Body of pancreas (tissue), 4 donors: ENCODE measurements around the gene BTBD9. TPM values are rescaled to one million over a fixed set of nuclear protein-coding genes. Genes with fewer than 3 reads are reported as not detected.

ENCODE experiments used
- ATAC-seq: fragments of 150-250 bp; one replicate; pipeline ENCODE4 v1.9.1; 2016
- DNase-seq, 4 donors: peaks; one replicate each; pipeline ENCODE4 v3.0.0-alpha.2; 2019
- H3K27ac ChIP-seq, 4 donors: fragments of 200-600 bp; sonication (generic); 1 replicate in 3 of 4; 2 replicates in 1 of 4; pipeline versions ENCODE4 v1.5.1 to v1.6.1; 2016 to 2019; ENCODE audit warnings: mild to moderate bottlenecking in 1 of 4, mixed read lengths in 1 of 4, moderate library complexity in 1 of 4
- H3K27me3 ChIP-seq, 2 donors: fragments of 200-600 bp; sonication (generic); one replicate each; pipeline ENCODE4 v1.6.0; 2016; ENCODE audit warnings: mild to moderate bottlenecking in 1 of 2
- H3K36me3 ChIP-seq, 2 donors: fragments of 200-600 bp; sonication (generic); replicated peaks in 1 of 2; 2 replicates each; pipeline ENCODE4 v1.5.1; 2016; ENCODE audit warnings: low read depth in 2 of 2; ENCODE audit not compliant: insufficient read depth in 1 of 2
- H3K4me1 ChIP-seq: fragments of 200-600 bp; sonication (generic); one replicate; pipeline ENCODE4 v1.6.0; 2016
- H3K4me3 ChIP-seq, 2 donors: fragments of 200-600 bp; sonication (generic); 1 replicate in 1 of 2; 2 replicates in 1 of 2; pipeline ENCODE4 v1.5.1; 2016 to 2019
- H3K9me3 ChIP-seq, 3 donors: fragments of 200-600 bp; sonication (generic); 1 replicate in 2 of 3; 2 replicates in 1 of 3; pipeline ENCODE4 v1.5.1; 2016
- POLR2A ChIP-seq, 3 donors: fragments of 450-650 bp; IDR thresholded peaks; one replicate each; pipeline ENCODE4 v1.6.1; 2016; ENCODE audit warnings: antibody characterized with exemption in 3 of 3, mild to moderate bottlenecking in 2 of 3
- WGBS, 2 donors: methylation state at CpG; one replicate each; pipeline ENCODE4 v1.1.5; 2017; 5-methylcytosine and 5-hydroxymethylcytosine counted together
- intact Hi-C: fragments of 100-400 bp; cut with DNase I; formaldehyde crosslinking; loops from one replicate; pipeline ENCODE4 v1.15.1; 2023
- total RNA-seq, 2 donors: library from RNA; depleted of rRNA; stranded (reverse); fragments of >200 nt; gene quantifications; one replicate each; pipeline ENCODE4 v1.1.0, GENCODE V29; 2016
- TF ChIP-seq, protein P1 (sequence below), 7 experiments: fragments of 450-650 bp in 4 of 7; fragments of 200-600 bp in 3 of 7; sonication (generic) in 3 of 7; IDR thresholded peaks; one replicate each; pipeline ENCODE4 v1.5.1; 2016 to 2019; ENCODE audit warnings: antibody characterized with exemption in 7 of 7

Gene BTBD9
- total RNA-seq, 2 donors from 2014 or later, result 11.9 to 29.3 TPM

DNA sequence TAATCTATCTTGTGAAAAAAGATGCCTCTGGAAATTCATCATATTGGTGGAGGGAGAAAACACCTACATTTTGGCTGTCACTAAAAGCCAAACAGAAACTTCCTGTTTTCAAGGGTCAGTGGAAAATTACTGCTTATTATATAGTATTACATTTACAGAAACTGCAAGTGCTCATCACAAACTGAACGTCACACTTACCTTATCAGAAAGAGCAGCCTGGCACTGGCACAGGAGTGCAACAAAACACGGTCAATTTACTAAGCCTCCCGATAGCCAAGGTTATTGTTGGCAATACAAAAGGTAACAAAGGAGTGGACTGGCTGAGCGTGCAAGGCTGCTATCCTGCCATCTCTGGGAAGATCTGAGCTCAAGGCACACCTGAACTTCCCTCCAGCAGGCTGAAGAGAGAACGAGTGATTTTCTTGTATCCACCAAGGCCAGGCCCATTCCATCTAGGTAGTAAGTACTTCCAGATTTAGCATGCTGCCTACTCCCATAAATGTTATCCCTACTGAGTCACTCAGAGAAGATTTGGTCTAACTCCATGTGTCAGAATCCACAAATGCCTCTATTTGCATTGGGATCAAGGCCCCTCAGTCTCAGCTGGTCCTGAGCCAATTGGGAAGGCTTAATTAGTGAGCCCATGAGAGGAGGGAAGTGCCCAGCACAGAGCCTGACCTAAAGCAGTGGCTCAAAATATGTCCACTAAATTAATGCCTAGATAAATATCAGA lies 399.8 kb downstream of the BTBD9 start:
- H3K9me3 ChIP-seq, result no peaks in the 10 kb centered on the region
- H3K36me3 ChIP-seq, result no peaks in the 10 kb centered on the region
- ATAC-seq, result no peak
- H3K4me1 ChIP-seq, result no peaks in the 10 kb centered on the region
- no peak overlapping the region for H3K4me3 ChIP-seq
- DNase-seq, result peak in 1 of 4 donors; percentile 16
- WGBS, 2 donors, result 32 to 63% methylated on average over 5 of the region's 5 CpGs
- no peak overlapping the region for H3K27ac ChIP-seq
- intact Hi-C loops, result no loop called here
- TF ChIP-seq, protein P1, sequence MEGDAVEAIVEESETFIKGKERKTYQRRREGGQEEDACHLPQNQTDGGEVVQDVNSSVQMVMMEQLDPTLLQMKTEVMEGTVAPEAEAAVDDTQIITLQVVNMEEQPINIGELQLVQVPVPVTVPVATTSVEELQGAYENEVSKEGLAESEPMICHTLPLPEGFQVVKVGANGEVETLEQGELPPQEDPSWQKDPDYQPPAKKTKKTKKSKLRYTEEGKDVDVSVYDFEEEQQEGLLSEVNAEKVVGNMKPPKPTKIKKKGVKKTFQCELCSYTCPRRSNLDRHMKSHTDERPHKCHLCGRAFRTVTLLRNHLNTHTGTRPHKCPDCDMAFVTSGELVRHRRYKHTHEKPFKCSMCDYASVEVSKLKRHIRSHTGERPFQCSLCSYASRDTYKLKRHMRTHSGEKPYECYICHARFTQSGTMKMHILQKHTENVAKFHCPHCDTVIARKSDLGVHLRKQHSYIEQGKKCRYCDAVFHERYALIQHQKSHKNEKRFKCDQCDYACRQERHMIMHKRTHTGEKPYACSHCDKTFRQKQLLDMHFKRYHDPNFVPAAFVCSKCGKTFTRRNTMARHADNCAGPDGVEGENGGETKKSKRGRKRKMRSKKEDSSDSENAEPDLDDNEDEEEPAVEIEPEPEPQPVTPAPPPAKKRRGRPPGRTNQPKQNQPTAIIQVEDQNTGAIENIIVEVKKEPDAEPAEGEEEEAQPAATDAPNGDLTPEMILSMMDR (IDR thresholded peaks at IDR 0.05), result no peak
- H3K27me3 ChIP-seq, result no peaks in the 10 kb centered on the region

DNA sequence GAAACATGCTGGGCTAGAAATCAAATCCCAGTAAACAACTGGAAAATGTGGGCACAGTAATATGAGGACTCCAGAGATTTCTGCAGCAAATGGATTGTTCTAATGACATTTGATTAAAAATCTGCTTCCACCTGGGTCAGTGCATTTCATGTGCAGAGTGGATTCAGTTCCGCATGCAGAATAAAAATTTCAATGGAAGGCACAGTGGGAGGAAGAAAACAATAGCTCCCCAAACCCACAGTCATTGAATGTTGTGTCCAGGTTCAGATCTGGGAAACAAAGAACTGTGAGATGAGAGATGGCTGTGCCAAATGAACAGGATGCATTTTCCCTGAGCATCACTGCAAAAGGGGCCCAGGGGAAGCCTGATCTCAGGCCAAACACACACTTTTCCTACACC lies 403.1 kb downstream of the BTBD9 start:
- no peak for ATAC-seq
- TF ChIP-seq, protein P1 (IDR thresholded peaks at IDR 0.05), result no peak
- TF ChIP-seq POLR2A (IDR thresholded peaks at IDR 0.05), result no peak

DNA sequence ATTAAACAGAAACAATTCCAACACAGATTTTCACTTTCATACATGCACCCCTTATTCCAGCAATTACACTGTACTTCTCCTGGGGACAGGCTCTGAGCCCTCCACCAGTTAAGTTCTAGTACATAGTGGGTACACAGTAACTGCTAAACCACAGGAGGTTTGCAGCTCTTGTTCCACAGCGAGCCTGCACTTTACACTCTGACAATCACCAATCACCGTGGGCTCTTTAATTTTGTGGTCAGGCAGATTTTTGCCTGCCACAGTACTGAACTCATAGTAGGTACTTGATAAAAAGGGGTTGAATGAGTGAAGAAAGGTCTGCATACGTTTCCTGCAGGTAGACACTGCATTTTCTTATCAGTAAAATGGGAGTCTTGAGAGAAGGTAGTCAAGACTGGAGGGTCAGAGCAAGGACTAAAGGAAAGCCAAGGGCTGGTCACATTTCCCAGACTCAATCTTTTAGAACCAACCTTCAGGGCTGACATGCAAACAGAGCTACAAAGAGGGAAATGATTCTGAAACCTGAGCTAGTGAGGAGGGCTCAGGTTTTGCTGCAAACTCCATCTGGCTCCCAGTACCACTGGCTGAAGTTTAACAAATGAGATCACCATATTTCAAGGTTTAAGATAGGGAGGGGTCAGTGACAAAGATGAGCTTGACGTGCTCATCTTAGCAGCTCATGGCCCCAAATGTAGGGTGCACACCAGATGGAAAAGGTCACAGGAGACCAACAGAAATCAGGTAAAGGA lies 404.6 kb downstream of the BTBD9 start:
- H3K9me3 ChIP-seq, result no peaks in the 10 kb centered on the region
- WGBS, 2 donors, result 83 to 85% methylated on average over 4 of the region's 4 CpGs
- TF ChIP-seq, protein P1 (IDR thresholded peaks at IDR 0.05), result no peak
- no peak for TF ChIP-seq POLR2A (IDR thresholded peaks at IDR 0.05)
- no peaks in the 10 kb centered on the region for H3K27me3 ChIP-seq
- H3K4me1 ChIP-seq, result no peaks in the 10 kb centered on the region
- DNase-seq (no peak), ATAC-seq (no peak)
- intact Hi-C loops, result no loop called here
- no peaks in the 10 kb centered on the region for H3K36me3 ChIP-seq
- H3K27ac ChIP-seq, result no peak overlapping the region
- H3K4me3 ChIP-seq, result no peak overlapping the region

More for the DNA sequence above, 403.1 kb downstream of the BTBD9 start:
- Histone ChIP-seq H3K27ac (no peak overlapping the region), H3K4me1 (no peaks in the 10 kb centered on the region), H3K27me3 (no peaks in the 10 kb centered on the region), H3K9me3 (no peaks in the 10 kb centered on the region), H3K4me3 (no peak overlapping the region), H3K36me3 (no peaks in the 10 kb centered on the region)
- WGBS, 2 donors, result 83 to 95% methylated on average over 1 of the region's 1 CpG
- no peak for DNase-seq
- intact Hi-C loops, result no loop called here

DNA sequence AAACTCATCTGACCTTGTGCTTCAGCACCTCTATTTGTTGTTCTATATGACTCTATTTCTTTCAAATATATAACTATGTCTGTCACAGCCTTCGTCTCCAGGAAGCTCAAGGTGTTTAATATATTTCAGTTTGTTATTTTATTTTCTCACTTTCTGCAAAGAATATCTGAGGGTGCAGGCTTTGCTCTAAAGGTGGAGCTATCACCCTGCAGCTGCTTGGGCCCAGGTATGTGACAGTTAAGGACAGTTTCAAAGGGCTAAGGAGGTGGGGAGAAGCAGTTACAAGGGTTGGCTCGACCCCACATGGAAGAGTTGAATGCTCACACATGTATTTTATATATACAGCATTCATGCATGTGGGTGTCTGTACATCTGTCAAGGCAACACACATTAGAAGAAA lies 405.6 kb downstream of the BTBD9 start:
- Histone ChIP-seq H3K4me1 (no peaks in the 10 kb centered on the region), H3K4me3 (no peak overlapping the region), H3K27ac (no peak overlapping the region), H3K9me3 (no peaks in the 10 kb centered on the region), H3K27me3 (no peaks in the 10 kb centered on the region), H3K36me3 (no peaks in the 10 kb centered on the region)
- no peak for DNase-seq
- intact Hi-C loops, result no loop called here
- no peak for ATAC-seq
- WGBS, 2 donors, result 51 to 80% methylated on average over 2 of the region's 2 CpGs
- TF ChIP-seq, protein P1 (IDR thresholded peaks at IDR 0.05), result no peak
- TF ChIP-seq POLR2A (IDR thresholded peaks at IDR 0.05), result no peak
